Kidney (tissue), 14 donors: ENCODE measurements around the gene IL17RB. TPM values are rescaled to one million over a fixed set of nuclear protein-coding genes. Genes with fewer than 3 reads are reported as not detected.

ENCODE experiments used
- DNase-seq, 5 donors: peaks; one replicate each; pipeline ENCODE4 v3.0.0-alpha.2; 2013 to 2020
- FAIRE-seq: peaks from 2 replicates; lab custom pipeline; 2012; peaks lifted over from hg19 to GRCh38; lab: Jason Lieb, UNC
- H3K27ac ChIP-seq, 2 donors: one replicate each; pipeline ENCODE4 v1.7.0; 2013; ENCODE audit warnings: low read depth in 2 of 2, low read length in 2 of 2, inconsistent platforms in 1 of 2
- H3K27me3 ChIP-seq: one replicate; pipeline ENCODE4 v1.7.1; 2013; ENCODE audit warnings: low read length, inconsistent platforms; ENCODE audit not compliant: control insufficient read depth, insufficient read depth
- H3K36me3 ChIP-seq, 3 donors: one replicate each; pipeline versions ENCODE4 v1.7.0 to v1.7.1; 2013; ENCODE audit warnings: low read length in 3 of 3, control low read depth in 1 of 3, inconsistent platforms in 1 of 3; ENCODE audit not compliant: insufficient read depth in 3 of 3, control insufficient read depth in 2 of 3
- H3K4me1 ChIP-seq, 3 donors: one replicate each; pipeline versions ENCODE4 v1.7.0 to v1.7.1; 2013; ENCODE audit warnings: low read length in 3 of 3, inconsistent platforms in 1 of 3, low read depth in 1 of 3; ENCODE audit not compliant: control insufficient read depth in 2 of 3, insufficient read depth in 2 of 3
- H3K4me3 ChIP-seq, 3 donors: one replicate each; pipeline versions ENCODE4 v1.7.0 to v1.8.1; 2013; ENCODE audit warnings: low read length in 3 of 3, control low read depth in 1 of 3, inconsistent platforms in 1 of 3
- H3K9ac ChIP-seq, 3 donors: one replicate each; pipeline versions ENCODE4 v1.7.0 to v1.7.1; 2013; ENCODE audit warnings: low read length in 3 of 3, control low read depth in 1 of 3, inconsistent platforms in 1 of 3
- H3K9me3 ChIP-seq, 3 donors: one replicate each; pipeline versions ENCODE4 v1.7.0 to v1.7.1; 2013; ENCODE audit warnings: low read length in 3 of 3, control low read depth in 1 of 3, inconsistent platforms in 1 of 3; ENCODE audit not compliant: control insufficient read depth in 2 of 3, insufficient read depth in 1 of 3
- intact Hi-C: fragments of 100-400 bp; cut with DNase I; formaldehyde crosslinking; loops from one replicate; pipeline ENCODE4 v1.11.1; 2022
- polyA plus RNA-seq: library from polyadenylated mRNA; stranded (reverse); fragments of 350-450 nt; fragmentation: Illumina TruSeq; extraction: RNeasy Lipid Tissue Mini Kit (QIAGEN cat#74804); gene quantifications from one replicate; pipeline ENCODE4 v1.2.3, GENCODE V29; 2014; ENCODE audit warnings: low read depth, low replicate concordance; ENCODE audit not compliant: insufficient read depth
- total RNA-seq: library from RNA; stranded (reverse); fragmentation: NEBNext Ultra II Directional; extraction: Animal tissue kit (Norgen Biotek cat#: 25700); gene quantifications from one replicate; pipeline ENCODE4 v1.2.1, GENCODE V29; 2021
- TF ChIP-seq, protein P1 (sequence below): IDR thresholded peaks from 3 replicates; pipeline ENCODE4 v1.5.1; 2012; ENCODE audit warnings: mild to moderate bottlenecking, moderate library complexity, borderline replicate concordance; ENCODE audit not compliant: insufficient read depth; ENCODE audit errors: extremely low read depth
- donor health status: control.
- donor health status: control.
- donor health status: control.
- donor health status: control.
- donor health status: control.
- donor health status: DM: yes; HTN: yes; CAD: no.
- donor health status: Normal renal cell carcinoma (clear cell type).

The IL17RB gene
- total and polyA plus RNA-seq, 2 donors from 2014 or later, result 27.7 to 87.4 TPM

DNA sequence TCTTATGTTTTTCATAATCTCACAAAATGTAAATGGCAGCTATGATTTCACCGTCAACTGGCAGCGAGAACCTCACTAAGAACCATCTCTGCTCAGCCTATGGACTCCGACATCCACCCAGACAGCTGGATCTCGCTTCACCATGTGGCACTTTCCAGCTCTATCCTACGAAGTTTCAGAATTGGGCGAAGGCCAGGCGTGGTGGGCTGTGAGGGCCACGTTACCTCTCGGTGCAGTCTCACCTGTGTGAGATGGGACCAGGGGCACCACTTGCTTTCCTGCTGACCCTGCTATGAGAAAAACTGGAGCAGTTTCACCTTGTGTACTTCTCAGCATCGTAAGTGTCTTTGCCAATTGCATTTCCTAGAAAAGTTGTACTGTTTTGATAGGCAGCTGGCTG is 32.5 kb upstream of the IL17RB start:
- no peaks in the 10 kb centered on the region for H3K4me1 ChIP-seq

DNA sequence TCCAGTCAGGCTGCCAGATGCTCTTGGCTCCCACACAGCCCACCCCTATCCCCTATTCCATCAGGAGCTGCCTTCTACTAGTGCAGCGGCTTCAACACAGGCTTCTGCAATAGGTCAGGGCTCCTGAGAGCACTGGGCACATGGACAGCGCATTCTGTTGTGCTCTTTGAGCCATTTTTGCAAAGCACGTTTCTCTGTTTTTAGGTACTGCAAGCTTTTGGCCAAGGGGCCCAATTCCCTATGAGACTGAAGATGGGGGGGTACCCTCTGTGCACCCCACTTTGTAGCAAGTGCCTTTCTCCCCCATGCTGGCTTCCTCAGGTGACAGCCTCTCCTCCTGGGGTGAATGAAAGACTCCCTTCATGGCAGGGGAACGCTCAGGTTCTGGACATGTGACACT is 31.3 kb upstream of the IL17RB start:
- no peak overlapping the region for H3K9ac ChIP-seq
- intact Hi-C loops, result no loop called here
- no peaks in the 10 kb centered on the region for H3K4me1 ChIP-seq
- H3K27ac ChIP-seq, result no peak overlapping the region
- TF ChIP-seq, protein P1, sequence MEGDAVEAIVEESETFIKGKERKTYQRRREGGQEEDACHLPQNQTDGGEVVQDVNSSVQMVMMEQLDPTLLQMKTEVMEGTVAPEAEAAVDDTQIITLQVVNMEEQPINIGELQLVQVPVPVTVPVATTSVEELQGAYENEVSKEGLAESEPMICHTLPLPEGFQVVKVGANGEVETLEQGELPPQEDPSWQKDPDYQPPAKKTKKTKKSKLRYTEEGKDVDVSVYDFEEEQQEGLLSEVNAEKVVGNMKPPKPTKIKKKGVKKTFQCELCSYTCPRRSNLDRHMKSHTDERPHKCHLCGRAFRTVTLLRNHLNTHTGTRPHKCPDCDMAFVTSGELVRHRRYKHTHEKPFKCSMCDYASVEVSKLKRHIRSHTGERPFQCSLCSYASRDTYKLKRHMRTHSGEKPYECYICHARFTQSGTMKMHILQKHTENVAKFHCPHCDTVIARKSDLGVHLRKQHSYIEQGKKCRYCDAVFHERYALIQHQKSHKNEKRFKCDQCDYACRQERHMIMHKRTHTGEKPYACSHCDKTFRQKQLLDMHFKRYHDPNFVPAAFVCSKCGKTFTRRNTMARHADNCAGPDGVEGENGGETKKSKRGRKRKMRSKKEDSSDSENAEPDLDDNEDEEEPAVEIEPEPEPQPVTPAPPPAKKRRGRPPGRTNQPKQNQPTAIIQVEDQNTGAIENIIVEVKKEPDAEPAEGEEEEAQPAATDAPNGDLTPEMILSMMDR, result no peak
- peaks cover 0 to 32% (median 19%) of the 10 kb centered on the region in 3 donors for H3K36me3 ChIP-seq
- no peak for DNase-seq
- no peaks in the 10 kb centered on the region for H3K27me3 ChIP-seq
- H3K9me3 ChIP-seq, result no peaks in the 10 kb centered on the region
- H3K4me3 ChIP-seq, result no peak overlapping the region
- no peak for FAIRE-seq

More for the DNA sequence above, 32.5 kb upstream of the IL17RB start:
- TF ChIP-seq, protein P1, result no peak
- DNase-seq (no peak), FAIRE-seq (no peak)
- Histone ChIP-seq H3K27ac (no peak overlapping the region), H3K9ac (no peak overlapping the region), H3K9me3 (no peaks in the 10 kb centered on the region), H3K36me3 (peaks cover 0 to 20% (median 11%) of the 10 kb centered on the region in 3 donors), H3K27me3 (no peaks in the 10 kb centered on the region), H3K4me3 (no peak overlapping the region)
- intact Hi-C loops, result no loop called here

DNA sequence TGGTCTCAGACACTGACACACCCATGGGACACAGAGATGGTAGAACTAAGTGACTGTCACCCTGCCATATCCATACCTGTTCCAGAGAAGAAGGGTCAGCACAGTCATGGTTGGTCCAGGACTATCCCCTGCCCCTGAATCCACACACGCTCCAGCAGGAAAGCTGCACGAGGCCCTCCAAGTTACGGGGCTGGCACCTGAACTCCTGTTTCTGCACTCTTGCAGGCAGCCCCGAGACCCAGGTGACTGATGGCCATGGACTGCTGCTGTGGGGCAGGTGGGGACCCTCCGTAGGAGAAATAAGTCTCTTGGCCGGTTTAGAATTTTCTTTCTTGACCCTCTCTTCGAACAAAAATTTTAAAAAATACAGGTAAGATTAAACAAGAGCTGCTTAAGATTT is 30.7 kb upstream of the IL17RB start:
- Histone ChIP-seq H3K4me1 (no peaks in the 10 kb centered on the region), H3K36me3 (peaks cover 0 to 37% (median 20%) of the 10 kb centered on the region in 3 donors), H3K9ac (no peak overlapping the region), H3K27me3 (no peaks in the 10 kb centered on the region), H3K4me3 (no peak overlapping the region), H3K9me3 (no peaks in the 10 kb centered on the region), H3K27ac (no peak overlapping the region)
- DNase-seq (no peak), FAIRE-seq (no peak)
- TF ChIP-seq, protein P1, result no peak
- intact Hi-C loops, result no loop called here

DNA sequence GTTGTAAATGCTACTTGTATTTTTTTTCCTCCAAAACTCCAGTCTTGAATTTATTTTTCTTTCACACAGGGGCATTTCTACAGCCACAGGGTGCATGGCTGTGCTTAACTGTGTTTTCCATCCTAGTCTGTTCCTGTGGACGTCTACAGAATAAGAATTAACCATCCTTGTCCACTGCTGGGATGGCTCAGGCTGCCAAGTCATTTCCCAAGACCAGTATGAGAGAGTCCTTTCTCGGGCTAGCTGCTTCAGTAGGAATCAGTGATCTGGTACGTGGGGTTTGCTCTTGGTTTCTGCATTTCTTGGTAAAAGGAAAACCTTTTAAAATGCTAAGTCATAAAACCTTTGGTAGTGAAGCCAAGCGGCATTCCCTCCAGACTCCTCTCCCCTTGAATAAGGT is 29.9 kb upstream of the IL17RB start:
- H3K27me3 ChIP-seq, result no peaks in the 10 kb centered on the region
- no peak for FAIRE-seq
- no peaks in the 10 kb centered on the region for H3K9me3 ChIP-seq

More for the DNA sequence above, 29.9 kb upstream of the IL17RB start:
- TF ChIP-seq, protein P1, result no peak
- no peak overlapping the region for H3K9ac ChIP-seq
- H3K36me3 ChIP-seq, result peaks cover 0 to 41% (median 22%) of the 10 kb centered on the region in 3 donors
- no peak for DNase-seq
- H3K4me3 ChIP-seq, result no peak overlapping the region
- no peak overlapping the region for H3K27ac ChIP-seq
- H3K4me1 ChIP-seq, result no peaks in the 10 kb centered on the region
- intact Hi-C loops, result no loop called here
